Ovary (tissue), 9 donors: ENCODE results near the gene HPCAL1. TPM values are rescaled to one million over a fixed set of nuclear protein-coding genes. Genes with fewer than 3 reads are reported as not detected.

Experiments used
- DNase-seq, 5 donors: peaks; one replicate each; pipeline ENCODE4 v3.0.0-alpha.2; 2019 to 2020
- H3K27ac ChIP-seq, 2 donors: fragments of 200-600 bp; one replicate each; pipeline versions ENCODE4 v1.5.1 to v1.8.0; 2019 to 2022
- H3K27me3 ChIP-seq: fragments of 200-600 bp; one replicate; pipeline ENCODE4 v1.8.0; 2022
- H3K36me3 ChIP-seq: fragments of 200-600 bp; sonication (generic); one replicate; pipeline ENCODE4 v1.5.1; 2019
- H3K4me1 ChIP-seq: one replicate; pipeline ENCODE4 v1.8.1; 2013; ENCODE audit warnings: mild to moderate bottlenecking, moderate library complexity; ENCODE audit not compliant: insufficient read depth
- H3K4me3 ChIP-seq: fragments of 200-600 bp; sonication (generic); one replicate; pipeline ENCODE4 v1.5.1; 2017
- H3K9me3 ChIP-seq, 2 donors: fragments of 200-600 bp in 1 of 2; sonication (generic) in 1 of 2; one replicate each; pipeline versions ENCODE4 v1.5.1 to v1.8.1; 2013 to 2019; ENCODE audit warnings: mild to moderate bottlenecking in 1 of 2, moderate library complexity in 1 of 2
- EP300 ChIP-seq: sonication (generic); formaldehyde crosslinking; IDR thresholded peaks from one replicate; pipeline ENCODE4 v1.6.1; 2017; ENCODE audit warnings: antibody characterized with exemption
- POLR2A ChIP-seq: fragments of 450-650 bp; IDR thresholded peaks from one replicate; pipeline ENCODE4 v1.6.1; 2017; ENCODE audit warnings: antibody characterized with exemption, mild to moderate bottlenecking, moderate library complexity
- WGBS, 3 donors: extraction: QIAGEN DNeasy Blood & Tissue Kit in 1 of 3; methylation state at CpG; one replicate each; pipeline versions ENCODE4 v1.1.5 to v1.1.7; 2013 to 2017; 5-methylcytosine and 5-hydroxymethylcytosine counted together
- intact Hi-C, 4 donors: fragments of 100-400 bp; cut with DNase I; formaldehyde crosslinking; loops; one replicate each; pipeline versions ENCODE4 v1.11.0 to v1.15.1; 2022 to 2023
- polyA plus RNA-seq, 2 donors: library from polyadenylated mRNA; stranded (reverse); fragments of 200-250 nt in 1 of 2; fragments of 350-450 nt in 1 of 2; fragmentation: Illumina TruSeq in 1 of 2; extraction: RNeasy Lipid Tissue Mini Kit (QIAGEN cat#74804) in 1 of 2; gene quantifications; one replicate each; pipeline ENCODE4 v1.2.3, GENCODE V29; 2013 to 2014
- total RNA-seq, 7 donors: library from RNA; depleted of rRNA in 2 of 7; stranded (reverse); fragments of >200 nt in 2 of 7; fragmentation: NEBNext Ultra II Directional in 3 of 7; extraction: Animal tissue kit (Norgen Biotek cat#: 25700) in 3 of 7; gene quantifications; one replicate each; pipeline versions ENCODE4 v1.1.0 to v1.2.4, GENCODE V29; 2016 to 2023
- TF ChIP-seq, protein P1 (sequence below), 3 donors: fragments of 450-650 bp in 2 of 3; fragments of 200-600 bp in 1 of 3; IDR thresholded peaks; one replicate each; pipeline versions ENCODE4 v1.5.1 to v1.8.0; 2016 to 2022; ENCODE audit warnings: antibody characterized with exemption in 3 of 3, mild to moderate bottlenecking in 1 of 3
- donor health status: DM: no; HTN: no; CAD: no; lungs with moderate emphysema.
- donor health status: DM: no; HTN: no; CAD: no.
- donor health status: Bipolar disorder and iron deficiency.
- donor health status: DM: yes; HTN: yes; CAD: no.
- donor health status: DM: no; HTN: no; CAD: no.
- donor health status: DM: yes; HTN: yes; CAD: no.

The HPCAL1 gene
- total and polyA plus RNA-seq, 9 donors = 11.4 to 69.5 (median 18.5) TPM

DNA sequence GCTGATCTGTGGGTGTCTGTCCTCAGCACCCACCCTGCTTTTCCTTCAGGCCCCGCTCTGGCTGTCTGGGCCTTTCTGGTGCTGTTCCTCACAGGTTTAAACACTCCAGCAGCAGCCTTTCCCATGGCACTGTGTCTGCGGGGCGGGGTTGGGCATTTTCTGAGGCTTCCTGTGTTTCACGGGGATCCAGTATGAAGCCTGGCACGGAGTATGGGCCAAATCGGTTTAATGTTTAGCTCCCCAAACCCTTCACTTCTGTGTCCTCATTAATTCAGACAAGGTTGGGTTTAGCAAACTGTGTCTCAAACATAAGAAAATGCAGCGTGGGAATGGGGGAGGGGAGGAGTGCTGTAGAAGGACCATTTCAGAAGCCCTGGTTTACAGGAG, 44.9 kb downstream of the HPCAL1 start:
- no peak overlapping the region for H3K27ac ChIP-seq
- no peak overlapping the region for H3K4me3 ChIP-seq
- intact Hi-C loops = no loop called here
- no peaks in the 10 kb centered on the region for H3K36me3 ChIP-seq
- no peaks in the 10 kb centered on the region for H3K9me3 ChIP-seq
- TF ChIP-seq, protein P1, sequence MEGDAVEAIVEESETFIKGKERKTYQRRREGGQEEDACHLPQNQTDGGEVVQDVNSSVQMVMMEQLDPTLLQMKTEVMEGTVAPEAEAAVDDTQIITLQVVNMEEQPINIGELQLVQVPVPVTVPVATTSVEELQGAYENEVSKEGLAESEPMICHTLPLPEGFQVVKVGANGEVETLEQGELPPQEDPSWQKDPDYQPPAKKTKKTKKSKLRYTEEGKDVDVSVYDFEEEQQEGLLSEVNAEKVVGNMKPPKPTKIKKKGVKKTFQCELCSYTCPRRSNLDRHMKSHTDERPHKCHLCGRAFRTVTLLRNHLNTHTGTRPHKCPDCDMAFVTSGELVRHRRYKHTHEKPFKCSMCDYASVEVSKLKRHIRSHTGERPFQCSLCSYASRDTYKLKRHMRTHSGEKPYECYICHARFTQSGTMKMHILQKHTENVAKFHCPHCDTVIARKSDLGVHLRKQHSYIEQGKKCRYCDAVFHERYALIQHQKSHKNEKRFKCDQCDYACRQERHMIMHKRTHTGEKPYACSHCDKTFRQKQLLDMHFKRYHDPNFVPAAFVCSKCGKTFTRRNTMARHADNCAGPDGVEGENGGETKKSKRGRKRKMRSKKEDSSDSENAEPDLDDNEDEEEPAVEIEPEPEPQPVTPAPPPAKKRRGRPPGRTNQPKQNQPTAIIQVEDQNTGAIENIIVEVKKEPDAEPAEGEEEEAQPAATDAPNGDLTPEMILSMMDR (IDR thresholded peaks at IDR 0.05) = no peak
- TF ChIP-seq POLR2A = no peak
- TF ChIP-seq EP300 = no peak
- 89 to 90% (median 89%) methylated on average over 7 of the region's 7 CpGs for WGBS, 3 donors
- no peaks in the 10 kb centered on the region for H3K4me1 ChIP-seq
- no peak for DNase-seq
- H3K27me3 ChIP-seq = no peaks in the 10 kb centered on the region

DNA sequence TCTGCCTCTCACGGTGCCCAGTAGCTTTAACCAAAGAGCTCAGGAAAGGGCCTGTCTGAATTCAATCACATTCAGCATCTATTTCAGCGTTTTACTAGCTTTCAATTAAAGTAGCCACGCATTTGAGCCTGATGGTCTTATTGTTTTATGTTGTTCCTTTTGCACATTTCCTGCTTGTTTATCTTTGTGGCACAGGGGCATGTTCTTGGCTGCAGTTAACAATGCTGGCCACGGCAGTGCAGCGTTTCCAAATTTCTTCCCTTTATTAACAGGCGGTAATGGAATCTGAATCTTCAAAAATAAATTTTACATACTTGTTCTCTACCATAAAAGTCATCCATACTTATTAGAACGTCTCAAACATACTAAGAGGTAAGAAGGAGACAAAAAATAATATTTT, 46.2 kb downstream of the HPCAL1 start:
- H3K9me3 ChIP-seq = no peaks in the 10 kb centered on the region
- H3K4me1 ChIP-seq = no peaks in the 10 kb centered on the region
- H3K36me3 ChIP-seq = no peaks in the 10 kb centered on the region
- 73 to 80% (median 78%) methylated on average over 7 of the region's 7 CpGs for WGBS, 3 donors
- no peak overlapping the region for H3K4me3 ChIP-seq
- TF ChIP-seq EP300 (no peak), POLR2A (no peak)
- TF ChIP-seq, protein P1 (IDR thresholded peaks at IDR 0.05) = no peak
- no peak for DNase-seq
- H3K27ac ChIP-seq = no peak overlapping the region
- H3K27me3 ChIP-seq = no peaks in the 10 kb centered on the region
- intact Hi-C loops = no loop called here

DNA sequence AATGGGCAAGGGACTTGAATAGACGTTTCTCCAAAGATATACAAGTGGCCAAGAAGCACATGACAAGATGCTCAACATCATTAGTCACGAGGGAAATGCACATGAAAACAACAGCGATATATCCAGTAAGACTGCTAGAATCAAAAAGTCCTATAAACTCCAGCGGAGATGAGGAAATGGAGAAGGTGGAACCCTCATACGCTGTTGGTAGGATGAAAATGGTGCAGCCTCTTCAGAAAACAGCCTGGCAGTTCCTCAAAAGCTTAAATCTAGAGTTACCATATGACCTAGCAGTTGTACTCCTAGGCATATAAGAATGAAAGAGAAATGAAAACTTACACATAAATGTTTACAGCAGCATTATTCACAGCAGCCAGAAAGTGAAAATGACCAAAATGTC, 48.1 kb downstream of the HPCAL1 start:
- DNase-seq = no peak
- WGBS, 3 donors = 67 to 85% (median 82%) methylated on average over 5 of the region's 5 CpGs
- Histone ChIP-seq H3K9me3 (no peaks in the 10 kb centered on the region), H3K4me1 (no peaks in the 10 kb centered on the region), H3K4me3 (no peak overlapping the region), H3K27ac (no peak overlapping the region), H3K27me3 (no peaks in the 10 kb centered on the region), H3K36me3 (no peaks in the 10 kb centered on the region)
- intact Hi-C loops = no loop called here
- TF ChIP-seq, protein P1 (IDR thresholded peaks at IDR 0.05) = no peak
- TF ChIP-seq EP300 = no peak

DNA sequence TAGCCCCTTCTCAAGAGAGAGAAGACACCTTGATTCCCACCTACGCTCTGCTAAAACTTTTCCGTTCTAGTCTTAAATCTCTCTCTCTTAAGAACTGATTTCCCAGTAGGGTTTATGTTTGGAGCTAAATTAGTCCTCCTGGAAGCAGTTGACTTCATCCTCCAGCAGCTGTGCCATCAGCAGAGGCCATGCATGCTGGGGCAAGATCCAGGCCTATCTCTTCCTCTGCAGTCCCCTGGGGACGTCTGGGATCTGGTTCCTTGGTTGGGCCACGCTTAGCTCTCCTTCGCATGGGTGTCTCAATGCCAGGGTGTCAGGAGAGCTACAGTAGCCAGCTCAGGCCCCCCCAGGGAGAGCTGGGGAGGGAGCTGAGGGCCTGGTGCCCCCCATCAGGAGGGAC, 49.7 kb downstream of the HPCAL1 start:
- DNase-seq = no peak
- Histone ChIP-seq H3K27me3 (no peaks in the 10 kb centered on the region), H3K4me3 (no peak overlapping the region), H3K36me3 (no peaks in the 10 kb centered on the region), H3K9me3 (no peaks in the 10 kb centered on the region), H3K27ac (no peak overlapping the region), H3K4me1 (no peaks in the 10 kb centered on the region)
- intact Hi-C loops = no loop called here
- TF ChIP-seq EP300 (no peak), POLR2A (no peak)
- TF ChIP-seq, protein P1 (IDR thresholded peaks at IDR 0.05) = no peak
- 85 to 92% (median 90%) methylated on average over 5 of the region's 5 CpGs for whole genome bisulfite sequencing, 3 donors

DNA sequence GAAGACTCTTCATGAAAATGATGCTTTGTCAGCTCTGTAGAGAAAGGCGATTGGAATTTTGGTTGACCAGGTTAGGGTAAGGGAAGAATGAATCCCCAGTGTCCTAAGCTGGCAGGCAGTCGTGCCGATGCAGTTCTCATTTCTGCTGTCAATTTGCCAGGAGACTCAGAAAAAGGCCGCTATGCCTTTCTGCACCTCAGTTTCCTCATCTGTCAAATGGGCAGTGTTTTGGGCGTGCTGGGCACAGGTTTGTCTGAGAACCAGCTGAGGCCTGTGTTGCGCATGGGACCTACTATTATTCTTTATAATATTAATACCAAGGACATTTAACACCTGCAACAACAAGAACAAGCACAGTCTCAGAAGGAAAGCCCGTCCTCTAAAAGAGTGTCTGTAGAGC, 50.3 kb downstream of the HPCAL1 start:
- Histone ChIP-seq H3K9me3 (no peaks in the 10 kb centered on the region), H3K4me3 (no peak overlapping the region), H3K4me1 (no peaks in the 10 kb centered on the region), H3K27ac (no peak overlapping the region), H3K36me3 (no peaks in the 10 kb centered on the region), H3K27me3 (no peaks in the 10 kb centered on the region)
- intact Hi-C loops = no loop called here
- TF ChIP-seq POLR2A = no peak
- TF ChIP-seq, protein P1 (IDR thresholded peaks at IDR 0.05) = no peak
- no peak for TF ChIP-seq EP300
- WGBS, 3 donors = 89 to 94% (median 90%) methylated on average over 7 of the region's 7 CpGs
- DNase-seq = no peak
